NCI-H2081 treated with DMSO at 0.1 percent for 48 hours (cell line): ENCODE results near the gene ATRNL1.
"Not testable (repeated sequence)": the region's sequence is repeated elsewhere in the genome, so short reads cannot be mapped to it uniquely, and the experiment has no call there.

Source experiments
- DNase-seq: peaks from one replicate; lab custom pipeline; 2025; lab: John Stamatoyannopoulos, UW

Gene ATRNL1

GRCh38 chr10:115092555-115093285, 445 bp upstream of the ATRNL1 start:
- DNase-seq: no peak

- DNase-seq: no peak
Observed at GRCh38 chr10:115093776-115094408, 727 bp downstream of the ATRNL1 start.

GRCh38 chr10:115094416-115095140, 1.4 kb downstream of the ATRNL1 start:
- no peak for DNase-seq

- DNase-seq: no peak
Observed at GRCh38 chr10:115095758-115096157, 2.6 kb downstream of the ATRNL1 start.

GRCh38 chr10:115103700-115104099, 10.5 kb downstream of the ATRNL1 start:
- no peak for DNase-seq

GRCh38 chr10:115105411-115105810, 12.2 kb downstream of the ATRNL1 start:
- DNase-seq: not testable (repeated sequence)

GRCh38 chr10:115107830-115108229, 14.7 kb downstream of the ATRNL1 start:
- DNase-seq: no peak

- DNase-seq: no peak
Observed at GRCh38 chr10:115117301-115117700, 24.1 kb downstream of the ATRNL1 start.

GRCh38 chr10:115118346-115118745, 25.2 kb downstream of the ATRNL1 start:
- no peak for DNase-seq

- no peak for DNase-seq
Observed at GRCh38 chr10:115125505-115125904, 32.3 kb downstream of the ATRNL1 start.

GRCh38 chr10:115129752-115130151, 36.6 kb downstream of the ATRNL1 start:
- no peak for DNase-seq

- DNase-seq: no peak
Observed at GRCh38 chr10:115136616-115137015, 43.5 kb downstream of the ATRNL1 start.

GRCh38 chr10:115141254-115141653, 48.1 kb downstream of the ATRNL1 start:
- DNase-seq: no peak

GRCh38 chr10:115157357-115157756, 64.2 kb downstream of the ATRNL1 start:
- DNase-seq: no peak

GRCh38 chr10:115163129-115163528, 70.0 kb downstream of the ATRNL1 start:
- no peak for DNase-seq

- no peak for DNase-seq
Observed at GRCh38 chr10:115164220-115164619, 71.1 kb downstream of the ATRNL1 start.

- DNase-seq: no peak
Observed at GRCh38 chr10:115167751-115168150, 74.6 kb downstream of the ATRNL1 start.

GRCh38 chr10:115171392-115171960, 78.3 kb downstream of the ATRNL1 start:
- no peak for DNase-seq

- no peak for DNase-seq
Observed at GRCh38 chr10:115173915-115174443, 80.8 kb downstream of the ATRNL1 start.

GRCh38 chr10:115207276-115207675, 114.1 kb downstream of the ATRNL1 start:
- not testable (repeated sequence) for DNase-seq

- DNase-seq: no peak
Observed at GRCh38 chr10:115209133-115209532, 116.0 kb downstream of the ATRNL1 start.

GRCh38 chr10:115214829-115215228, 121.7 kb downstream of the ATRNL1 start:
- DNase-seq: no peak
